Skeletal muscle tissue (tissue), 5 donors: ENCODE data around the gene CHMP4A. TPM values are rescaled to one million over a fixed set of nuclear protein-coding genes. Genes with fewer than 3 reads are reported as not detected.

ENCODE experiments used
- H3K27ac ChIP-seq: one replicate; pipeline ENCODE4 v1.7.0; 2013; ENCODE audit warnings: mild to moderate bottlenecking, low read depth, low read length, inconsistent platforms
- H3K27me3 ChIP-seq, 3 donors: one replicate each; pipeline ENCODE4 v1.7.0; 2013; ENCODE audit warnings: low read length in 3 of 3; ENCODE audit not compliant: control insufficient read depth in 3 of 3, insufficient read depth in 3 of 3
- H3K36me3 ChIP-seq, 3 donors: one replicate each; pipeline ENCODE4 v1.7.0; 2013; ENCODE audit warnings: low read length in 3 of 3; ENCODE audit not compliant: control insufficient read depth in 3 of 3, insufficient read depth in 3 of 3
- H3K4me1 ChIP-seq, 3 donors: one replicate each; pipeline ENCODE4 v1.7.0; 2013; ENCODE audit warnings: low read length in 3 of 3, mild to moderate bottlenecking in 3 of 3; ENCODE audit not compliant: control insufficient read depth in 3 of 3, insufficient read depth in 3 of 3
- H3K4me3 ChIP-seq, 3 donors: one replicate each; pipeline ENCODE4 v1.7.0; 2013; ENCODE audit warnings: low read length in 3 of 3
- H3K9ac ChIP-seq, 3 donors: one replicate each; pipeline ENCODE4 v1.7.0; 2013; ENCODE audit warnings: low read length in 3 of 3, mild to moderate bottlenecking in 3 of 3, moderate library complexity in 2 of 3, low read depth in 1 of 3
- H3K9me3 ChIP-seq, 3 donors: one replicate each; pipeline ENCODE4 v1.7.0; 2013; ENCODE audit warnings: low read length in 3 of 3; ENCODE audit not compliant: control insufficient read depth in 3 of 3
- small RNA-seq: library from RNA; depleted of rRNA; stranded (forward); fragments of <200 nt; gene quantifications from one replicate; pipeline ENCODE3, GENCODE V24; 2014
- total RNA-seq: library from RNA; depleted of rRNA; stranded (reverse); fragments of >200 nt; gene quantifications from one replicate; pipeline ENCODE4 v1.2.3, GENCODE V29; 2014
- donor health status: Osteomylitis.

CHMP4A gene
- total RNA-seq, 1 donor from 2014 or later = 29.2 TPM

- Histone ChIP-seq H3K4me1 (peaks cover 24 to 34% (median 25%) of the 10 kb centered on the region in 3 donors), H3K9ac (peak overlapping the region in 1 of 3 donors; percentile 40), H3K4me3 (no peak overlapping the region), H3K27me3 (no peaks in the 10 kb centered on the region), H3K9me3 (no peaks in the 10 kb centered on the region), H3K36me3 (peaks cover 64 to 68% (median 65%) of the 10 kb centered on the region in 3 donors), H3K27ac (peak overlapping the region; percentile 88)
These were observed 53.4 kb downstream of the CHMP4A start for GRCh38 chr14:24159777-24160498.

Small RNAs within 50 kb of the gene (small RNA-seq; reads per million reads assigned to genes)
- gene AL136295.4 (not detected), gene CHMP4A (not detected), gene IPO4 (not detected), gene IRF9 (not detected), gene MDP1 (not detected)

Other genes starting within 250 kb of the CHMP4A start
- 8.9 TPM for gene DHRS4L2, start 224.6 kb downstream of the CHMP4A start, total RNA-seq
- gene CARMIL3, start 161.5 kb downstream of the CHMP4A start, total RNA-seq = under 0.01 TPM
- gene CPNE6, start 141.9 kb downstream of the CHMP4A start, total RNA-seq = not detected
- gene PCK2, start 119.2 kb downstream of the CHMP4A start, total RNA-seq = 3.7 TPM
- gene DCAF11, start 98.7 kb downstream of the CHMP4A start, total RNA-seq = 85.6 TPM
- gene NRL, start 98.5 kb downstream of the CHMP4A start, total RNA-seq = 2.1 TPM
- gene FITM1, start 82.8 kb downstream of the CHMP4A start, total RNA-seq = 172 TPM
- gene PSME1, start 77.3 kb downstream of the CHMP4A start, total RNA-seq = 89.8 TPM
- 12.0 TPM for gene EMC9, start 71.9 kb downstream of the CHMP4A start, total RNA-seq
- gene PSME2, start 66.9 kb downstream of the CHMP4A start, total RNA-seq = 58.5 TPM
- 33.4 TPM for gene RNF31, start 66.0 kb downstream of the CHMP4A start, total RNA-seq
- gene IRF9, start 52.2 kb downstream of the CHMP4A start, total RNA-seq = 50.6 TPM
- gene REC8, start 41.4 kb downstream of the CHMP4A start, total RNA-seq = 2.1 TPM
- gene IPO4, start 24.7 kb downstream of the CHMP4A start, total RNA-seq = 32.9 TPM
- gene TM9SF1, start 18.0 kb downstream of the CHMP4A start, total RNA-seq = 18.3 TPM
- 0.52 TPM for gene TSSK4, start 7.8 kb downstream of the CHMP4A start, total RNA-seq
- 9.9 TPM for gene MDP1, start 2.6 kb upstream of the CHMP4A start, total RNA-seq
- gene NEDD8, start 18.9 kb upstream of the CHMP4A start, total RNA-seq = 81.9 TPM
- gene GMPR2, start 19.4 kb upstream of the CHMP4A start, total RNA-seq = 49.6 TPM
- 34.4 TPM for gene TINF2, start 29.1 kb upstream of the CHMP4A start, total RNA-seq
- 0.52 TPM for gene TGM1, start 49.7 kb upstream of the CHMP4A start, total RNA-seq
- gene RABGGTA, start 58.1 kb upstream of the CHMP4A start, total RNA-seq = 11.5 TPM
- 6.3 TPM for gene DHRS1, start 86.3 kb upstream of the CHMP4A start, total RNA-seq
- 22.4 TPM for gene NOP9, start 86.4 kb upstream of the CHMP4A start, total RNA-seq
- 4.7 TPM for gene CIDEB, start 94.5 kb upstream of the CHMP4A start, total RNA-seq
- gene LTB4R2, start 96.7 kb upstream of the CHMP4A start, total RNA-seq = 1.6 TPM
- gene LTB4R, start 98.0 kb upstream of the CHMP4A start, total RNA-seq = 2.1 TPM
- gene ADCY4, start 121.6 kb upstream of the CHMP4A start, total RNA-seq = 9.9 TPM
- gene RIPK3, start 126.5 kb upstream of the CHMP4A start, total RNA-seq = 1.6 TPM
- gene NFATC4, start 154.7 kb upstream of the CHMP4A start, total RNA-seq = 21.4 TPM
- gene NYNRIN, start 185.5 kb upstream of the CHMP4A start, total RNA-seq = 19.3 TPM
- under 0.01 TPM for gene CBLN3, start 216.2 kb upstream of the CHMP4A start, total RNA-seq
- gene KHNYN, start 216.5 kb upstream of the CHMP4A start, total RNA-seq = 38.1 TPM
- 12.0 TPM for gene SDR39U1, start 229.3 kb upstream of the CHMP4A start, total RNA-seq